ENCODE results near the gene TBRG4. TPM values are rescaled to one million over a fixed set of nuclear protein-coding genes. Genes with fewer than 3 reads are reported as not detected.

Gene TBRG4
- total RNA-seq, 1 experiment from 2014 or later: 127 TPM

- Histone ChIP-seq H3K14ac (ENCODE audit: insufficient read depth, low read length) (no peak overlapping the region), H4K20me1 (ENCODE audit: control insufficient read depth, insufficient read depth, insufficient read length) (no peaks in the 10 kb centered on the region), H3K79me1 (ENCODE audit: insufficient read depth, low read depth, low read length, poor library complexity, severe bottlenecking) (no peaks in the 10 kb centered on the region), H3K56ac (ENCODE audit: insufficient read length, low read depth, low read length) (no peak overlapping the region), H2BK20ac (ENCODE audit: low read depth, low read length, poor library complexity, severe bottlenecking) (no peak overlapping the region), H2BK120ac (ENCODE audit: low read depth, low read length, poor library complexity, severe bottlenecking) (no peak overlapping the region), H3K23me2 (ENCODE audit: insufficient read length, low read depth, low read length, poor library complexity, severe bottlenecking) (no peaks in the 10 kb centered on the region), H4K5ac (ENCODE audit: insufficient read length, low read depth, low read length) (no peak overlapping the region), H2BK5ac (ENCODE audit: insufficient read length, low read length) (no peak overlapping the region), H3K4me2 (ENCODE audit: insufficient read depth, insufficient read length, low read length) (no peak overlapping the region), H2BK12ac (ENCODE audit: insufficient read length, low read depth, low read length) (no peak overlapping the region), H3K79me2 (ENCODE audit: insufficient read depth, low read length) (no peaks in the 10 kb centered on the region), H3K4me1 (ENCODE audit: insufficient read depth, low read length) (no peaks in the 10 kb centered on the region), H3K27ac (ENCODE audit: insufficient read length, low read depth, low read length) (no peak overlapping the region), H3T11ph (ENCODE audit: low read length) (no peak overlapping the region), H3K27me3 (ENCODE audit: insufficient read depth, low read length) (no peaks in the 10 kb centered on the region), H4K8ac (replicated peaks; ENCODE audit: insufficient read length, low read depth, low read length) (no peak overlapping the region), H2AFZ (ENCODE audit: low read length) (no peak overlapping the region), H3K18ac (ENCODE audit: insufficient read length, low read depth, low read length) (no peak overlapping the region), H3K23ac (ENCODE audit: insufficient read length, low read depth, low read length) (no peak overlapping the region), H3K9ac (ENCODE audit: extremely low read depth, insufficient read length, low read length) (no peak overlapping the region), H4K91ac (ENCODE audit: insufficient read length, low read depth, low read length) (no peak overlapping the region), H2BK15ac (ENCODE audit: low read depth, low read length) (no peak overlapping the region), H2AK5ac (ENCODE audit: insufficient read length, low read length) (no peak overlapping the region), H3K4ac (ENCODE audit: low read depth, low read length) (no peak overlapping the region), H3K9me3 (ENCODE audit: control insufficient read depth, low read depth, low read length) (no peaks in the 10 kb centered on the region)
- Mint-ChIP-seq H3K27ac (peak overlapping the region in 1 of 3 experiments; percentile 28; a peak in 1 of 7 replicates), H3K36me3 (ENCODE audit: insufficient read depth in 1 of 3, low read depth in 3 of 3) (no peaks in the 10 kb centered on the region), H3K4me1 (no peaks in the 10 kb centered on the region), H3K4me3 (no peak overlapping the region), H3K9me3 (no peaks in the 10 kb centered on the region), H3K27me3 (ENCODE audit: low read depth) (peaks cover 12% of the 10 kb centered on the region)
- WGBS (ENCODE audit: extremely low coverage, insufficient read length, low lambda C conversion rate): no CpG with 5 or more reads among the region's 5 CpGs
- no peak for DNase-seq
- TF ChIP-seq, protein P1, sequence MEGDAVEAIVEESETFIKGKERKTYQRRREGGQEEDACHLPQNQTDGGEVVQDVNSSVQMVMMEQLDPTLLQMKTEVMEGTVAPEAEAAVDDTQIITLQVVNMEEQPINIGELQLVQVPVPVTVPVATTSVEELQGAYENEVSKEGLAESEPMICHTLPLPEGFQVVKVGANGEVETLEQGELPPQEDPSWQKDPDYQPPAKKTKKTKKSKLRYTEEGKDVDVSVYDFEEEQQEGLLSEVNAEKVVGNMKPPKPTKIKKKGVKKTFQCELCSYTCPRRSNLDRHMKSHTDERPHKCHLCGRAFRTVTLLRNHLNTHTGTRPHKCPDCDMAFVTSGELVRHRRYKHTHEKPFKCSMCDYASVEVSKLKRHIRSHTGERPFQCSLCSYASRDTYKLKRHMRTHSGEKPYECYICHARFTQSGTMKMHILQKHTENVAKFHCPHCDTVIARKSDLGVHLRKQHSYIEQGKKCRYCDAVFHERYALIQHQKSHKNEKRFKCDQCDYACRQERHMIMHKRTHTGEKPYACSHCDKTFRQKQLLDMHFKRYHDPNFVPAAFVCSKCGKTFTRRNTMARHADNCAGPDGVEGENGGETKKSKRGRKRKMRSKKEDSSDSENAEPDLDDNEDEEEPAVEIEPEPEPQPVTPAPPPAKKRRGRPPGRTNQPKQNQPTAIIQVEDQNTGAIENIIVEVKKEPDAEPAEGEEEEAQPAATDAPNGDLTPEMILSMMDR (conservative IDR thresholded peaks at IDR 0.05): no peak
These were observed 38.1 kb upstream of the TBRG4 start for GRCh38 chr7:45149606-45150005.

All from H9 (cell line).